ENCODE measurements around the gene LLPH. TPM values are rescaled to one million over a fixed set of nuclear protein-coding genes. Genes with fewer than 3 reads are reported as not detected.

LLPH gene
- total RNA-seq, 2 donors from 2014 or later, result 5.0 to 8.1 TPM

- Histone ChIP-seq H3K9me3 (no peaks in the 10 kb centered on the region), H3K4me1 (ENCODE audit: control insufficient read depth in 1 of 2, low read depth in 2 of 2) (peaks cover 0 to 2% of the 10 kb centered on the region in 2 donors), H3K36me3 (no peaks in the 10 kb centered on the region), H3K4me3 (no peak overlapping the region), H3K27ac (no peak overlapping the region), H3K27me3 (replicated peaks; ENCODE audit: insufficient read depth) (no peaks in the 10 kb centered on the region)
- ATAC-seq (ENCODE audit: insufficient number of reproducible peaks, low FRiP score, low read depth), result no peak
- TF ChIP-seq CTCF (IDR thresholded peaks at IDR 0.05), result no peak
- no peak for DNase-seq (ENCODE audit: low spot score)
Measured at GRCh38 chr12:66074561-66074960, 56.0 kb downstream of the LLPH start.

GRCh38 chr12:66072566-66072965, 58.0 kb downstream of the LLPH start:
- Histone ChIP-seq H3K27me3 (replicated peaks; ENCODE audit: insufficient read depth) (no peaks in the 10 kb centered on the region), H3K9me3 (no peaks in the 10 kb centered on the region), H3K4me1 (ENCODE audit: control insufficient read depth in 1 of 2, low read depth in 2 of 2) (peaks cover 0 to 2% of the 10 kb centered on the region in 2 donors), H3K27ac (no peak overlapping the region), H3K36me3 (no peaks in the 10 kb centered on the region), H3K4me3 (no peak overlapping the region)
- TF ChIP-seq CTCF (IDR thresholded peaks at IDR 0.05), result no peak
- ATAC-seq (ENCODE audit: insufficient number of reproducible peaks, low FRiP score, low read depth) (no peak), DNase-seq (ENCODE audit: low spot score) (no peak)

- Histone ChIP-seq H3K27me3 (replicated peaks; ENCODE audit: insufficient read depth) (no peaks in the 10 kb centered on the region), H3K27ac (no peak overlapping the region), H3K4me1 (ENCODE audit: control insufficient read depth in 1 of 2, low read depth in 2 of 2) (peaks cover 0 to 2% of the 10 kb centered on the region in 2 donors), H3K9me3 (no peaks in the 10 kb centered on the region), H3K4me3 (no peak overlapping the region), H3K36me3 (no peaks in the 10 kb centered on the region)
- DNase-seq (ENCODE audit: low spot score), result no peak
- TF ChIP-seq CTCF (IDR thresholded peaks at IDR 0.05), result no peak
- ATAC-seq (ENCODE audit: insufficient number of reproducible peaks, low FRiP score, low read depth), result no peak
Measured at GRCh38 chr12:66072135-66072534, 58.4 kb downstream of the LLPH start.

GRCh38 chr12:66071549-66071948, 59.0 kb downstream of the LLPH start:
- no peak for TF ChIP-seq CTCF (IDR thresholded peaks at IDR 0.05)
- Histone ChIP-seq H3K4me1 (ENCODE audit: control insufficient read depth in 1 of 2, low read depth in 2 of 2) (peaks cover 0 to 2% of the 10 kb centered on the region in 2 donors), H3K36me3 (no peaks in the 10 kb centered on the region), H3K4me3 (no peak overlapping the region), H3K27ac (no peak overlapping the region), H3K9me3 (no peaks in the 10 kb centered on the region), H3K27me3 (replicated peaks; ENCODE audit: insufficient read depth) (no peaks in the 10 kb centered on the region)
- DNase-seq (ENCODE audit: low spot score) (no peak), ATAC-seq (ENCODE audit: insufficient number of reproducible peaks, low FRiP score, low read depth) (no peak)

GRCh38 chr12:66070378-66071120, 60.0 kb downstream of the LLPH start:
- DNase-seq (ENCODE audit: low spot score) (no peak), ATAC-seq (ENCODE audit: insufficient number of reproducible peaks, low FRiP score, low read depth) (no peak)
- Histone ChIP-seq H3K4me3 (no peak overlapping the region), H3K27ac (no peak overlapping the region), H3K27me3 (replicated peaks; ENCODE audit: insufficient read depth) (no peaks in the 10 kb centered on the region), H3K9me3 (no peaks in the 10 kb centered on the region), H3K4me1 (ENCODE audit: control insufficient read depth in 1 of 2, low read depth in 2 of 2) (peaks cover 0 to 2% of the 10 kb centered on the region in 2 donors), H3K36me3 (no peaks in the 10 kb centered on the region)
- no peak for TF ChIP-seq CTCF (IDR thresholded peaks at IDR 0.05)

Measured in thoracic aorta (tissue), 2 donors.